Stomach (tissue), 4 donors: ENCODE data around the gene SLC38A1.

Source experiments
- CTCF ChIP-seq, 7 experiments: fragments of 450-650 bp in 4 of 7; fragments of 200-600 bp in 3 of 7; sonication (generic) in 3 of 7; IDR thresholded peaks; one replicate each; pipeline ENCODE4 v1.5.1; 2016 to 2019; ENCODE audit warnings: antibody characterized with exemption in 7 of 7, control low read depth in 2 of 7, mild to moderate bottlenecking in 1 of 7
- EP300 ChIP-seq: sonication (generic); formaldehyde crosslinking; IDR thresholded peaks from one replicate; pipeline ENCODE4 v1.6.1; 2017; ENCODE audit warnings: antibody characterized with exemption
- POLR2A ChIP-seq, 4 donors: fragments of 450-650 bp; IDR thresholded peaks; one replicate each; pipeline ENCODE4 v1.6.1; 2016; ENCODE audit warnings: antibody characterized with exemption in 4 of 4, control low read depth in 2 of 4, mild to moderate bottlenecking in 1 of 4, moderate library complexity in 1 of 4

- TF ChIP-seq CTCF (IDR thresholded peaks at IDR 0.05) (no peak), POLR2A (IDR thresholded peaks at IDR 0.05) (no peak), EP300 (no peak)
These were observed 80.7 kb downstream of the SLC38A1 start for GRCh38 chr12:46188170-46188569.
